Rectal smooth muscle tissue (tissue), 1 donor: Measurements from ENCODE around the gene DENND5A.
"Not testable (repeated sequence)": the region's sequence is repeated elsewhere in the genome, so short reads cannot be mapped to it uniquely, and the experiment has no call there.

Source experiments
- H3K27ac ChIP-seq: one replicate; pipeline ENCODE4 v1.7.0; 2013; ENCODE audit warnings: low read depth, low read length, inconsistent platforms
- H3K27me3 ChIP-seq: one replicate; pipeline ENCODE4 v1.7.0; 2013; ENCODE audit warnings: low read length; ENCODE audit not compliant: control insufficient read depth, insufficient read depth
- H3K36me3 ChIP-seq: one replicate; pipeline ENCODE4 v1.7.0; 2013; ENCODE audit warnings: low read length; ENCODE audit not compliant: control insufficient read depth, insufficient read depth
- H3K4me1 ChIP-seq: one replicate; pipeline ENCODE4 v1.7.0; 2013; ENCODE audit warnings: low read length; ENCODE audit not compliant: control insufficient read depth, insufficient read depth
- H3K4me3 ChIP-seq: one replicate; pipeline ENCODE4 v1.7.0; 2013; ENCODE audit warnings: low read length
- H3K9ac ChIP-seq: one replicate; pipeline ENCODE4 v1.7.0; 2013; ENCODE audit warnings: low read length

Gene DENND5A

GRCh38 chr11:9203691-9204311 is 61.3 kb downstream of the DENND5A start:
- Histone ChIP-seq H3K9ac (no peak overlapping the region), H3K4me3 (no peak overlapping the region), H3K27me3 (no peaks in the 10 kb centered on the region), H3K4me1 (no peaks in the 10 kb centered on the region), H3K36me3 (peaks cover 7% of the 10 kb centered on the region), H3K27ac (no peak overlapping the region)

- H3K27ac ChIP-seq, result no peak overlapping the region
- H3K4me1 ChIP-seq, result no peaks in the 10 kb centered on the region
- no peaks in the 10 kb centered on the region for H3K27me3 ChIP-seq
These were observed 63.6 kb downstream of the DENND5A start for GRCh38 chr11:9201372-9202162.

GRCh38 chr11:9200471-9200870 is 64.7 kb downstream of the DENND5A start:
- Histone ChIP-seq H3K27ac (no peak overlapping the region), H3K36me3 (peaks cover 7% of the 10 kb centered on the region), H3K4me3 (no peak overlapping the region), H3K9ac (no peak overlapping the region), H3K27me3 (no peaks in the 10 kb centered on the region), H3K4me1 (no peaks in the 10 kb centered on the region)

More at GRCh38 chr11:9201372-9202162, 63.6 kb downstream of the DENND5A start:
- Histone ChIP-seq H3K9ac (no peak overlapping the region), H3K4me3 (no peak overlapping the region), H3K36me3 (peaks cover 7% of the 10 kb centered on the region)

GRCh38 chr11:9193316-9193715 is 71.8 kb downstream of the DENND5A start:
- peaks cover 2% of the 10 kb centered on the region for H3K36me3 ChIP-seq

GRCh38 chr11:9192561-9192960 is 72.6 kb downstream of the DENND5A start:
- no peaks in the 10 kb centered on the region for H3K27me3 ChIP-seq
- no peaks in the 10 kb centered on the region for H3K4me1 ChIP-seq
- H3K27ac ChIP-seq, result no peak overlapping the region
- no peak overlapping the region for H3K4me3 ChIP-seq
- H3K36me3 ChIP-seq, result peaks cover 2% of the 10 kb centered on the region
- no peak overlapping the region for H3K9ac ChIP-seq

More at GRCh38 chr11:9193316-9193715, 71.8 kb downstream of the DENND5A start:
- Histone ChIP-seq H3K4me1 (no peaks in the 10 kb centered on the region), H3K27me3 (no peaks in the 10 kb centered on the region), H3K9ac (no peak overlapping the region), H3K27ac (no peak overlapping the region), H3K4me3 (no peak overlapping the region)

- H3K36me3 ChIP-seq, H3K9ac ChIP-seq, H3K4me1 ChIP-seq, H3K27me3 ChIP-seq, H3K4me3 ChIP-seq, H3K27ac ChIP-seq: not testable (repeated sequence)
These were observed 74.7 kb downstream of the DENND5A start for GRCh38 chr11:9190326-9191016.

- not testable (repeated sequence) for H3K27me3 ChIP-seq, H3K9ac ChIP-seq, H3K27ac ChIP-seq, H3K4me3 ChIP-seq, H3K36me3 ChIP-seq, H3K4me1 ChIP-seq
These were observed 76.3 kb downstream of the DENND5A start for GRCh38 chr11:9188860-9189259.

- H3K4me3 ChIP-seq, result no peak overlapping the region
- no peaks in the 10 kb centered on the region for H3K27me3 ChIP-seq
- no peak overlapping the region for H3K9ac ChIP-seq
- H3K4me1 ChIP-seq, result no peaks in the 10 kb centered on the region
- no peak overlapping the region for H3K27ac ChIP-seq
- H3K36me3 ChIP-seq, result no peaks in the 10 kb centered on the region
These were observed 77.5 kb downstream of the DENND5A start for GRCh38 chr11:9187616-9188015.

- Histone ChIP-seq H3K27me3 (no peaks in the 10 kb centered on the region), H3K4me3 (no peak overlapping the region), H3K36me3 (no peaks in the 10 kb centered on the region), H3K4me1 (no peaks in the 10 kb centered on the region), H3K27ac (no peak overlapping the region), H3K9ac (no peak overlapping the region)
These were observed 80.6 kb downstream of the DENND5A start for GRCh38 chr11:9184516-9184915.

GRCh38 chr11:9182180-9182871 is 82.8 kb downstream of the DENND5A start:
- Histone ChIP-seq H3K4me3 (no peak overlapping the region), H3K36me3 (peaks cover 3% of the 10 kb centered on the region), H3K4me1 (no peaks in the 10 kb centered on the region), H3K27me3 (no peaks in the 10 kb centered on the region), H3K9ac (no peak overlapping the region), H3K27ac (no peak overlapping the region)

GRCh38 chr11:9180784-9181183 is 84.4 kb downstream of the DENND5A start:
- Histone ChIP-seq H3K36me3 (peaks cover 8% of the 10 kb centered on the region), H3K27ac (no peak overlapping the region), H3K4me1 (no peaks in the 10 kb centered on the region)

GRCh38 chr11:9179141-9179540 is 86.0 kb downstream of the DENND5A start:
- no peak overlapping the region for H3K9ac ChIP-seq
- peaks cover 8% of the 10 kb centered on the region for H3K36me3 ChIP-seq
- no peaks in the 10 kb centered on the region for H3K4me1 ChIP-seq
- H3K4me3 ChIP-seq, result no peak overlapping the region
- H3K27me3 ChIP-seq, result no peaks in the 10 kb centered on the region
- no peak overlapping the region for H3K27ac ChIP-seq

More at GRCh38 chr11:9180784-9181183, 84.4 kb downstream of the DENND5A start:
- Histone ChIP-seq H3K4me3 (no peak overlapping the region), H3K9ac (no peak overlapping the region), H3K27me3 (no peaks in the 10 kb centered on the region)
